Urinary bladder (tissue), 4 donors: ENCODE data around the gene TMEM62. TPM values are rescaled to one million over a fixed set of nuclear protein-coding genes. Genes with fewer than 3 reads are reported as not detected.

Experiments
- DNase-seq: peaks from one replicate; pipeline ENCODE4 v3.0.0-alpha.2; 2015; ENCODE audit errors: extremely low spot score
- H3K27ac ChIP-seq: one replicate; pipeline ENCODE4 v1.5.1; 2013; ENCODE audit warnings: low read depth, mild to moderate bottlenecking, moderate library complexity
- H3K36me3 ChIP-seq: one replicate; pipeline ENCODE4 v1.6.1; 2013; ENCODE audit warnings: mild to moderate bottlenecking, moderate library complexity; ENCODE audit not compliant: insufficient read depth
- H3K4me1 ChIP-seq: one replicate; pipeline ENCODE4 v1.6.1; 2013; ENCODE audit warnings: mild to moderate bottlenecking, moderate library complexity; ENCODE audit not compliant: insufficient read depth
- H3K4me3 ChIP-seq: one replicate; pipeline ENCODE4 v1.5.1; 2013; ENCODE audit warnings: low read depth, low read length
- WGBS: extraction: QIAGEN DNeasy Blood & Tissue Kit; methylation state at CpG from one replicate; pipeline ENCODE4 v1.1.7; 2013; 5-methylcytosine and 5-hydroxymethylcytosine counted together
- polyA plus RNA-seq: library from polyadenylated mRNA; stranded (reverse); fragments of 200-250 nt; gene quantifications from one replicate; pipeline ENCODE4 v1.2.3, GENCODE V29; 2013
- total RNA-seq: library from RNA; depleted of rRNA; stranded (reverse); fragments of >200 nt; gene quantifications from one replicate; pipeline ENCODE4 v1.2.3, GENCODE V29; 2014
- donor health status: healthy with polysubstance abuse.
- donor health status: healthy.

TMEM62 gene
- total RNA-seq (22.6 TPM), polyA plus RNA-seq (12.7 TPM)

- DNase-seq = no peak
- peaks cover 1% of the 10 kb centered on the region for H3K36me3 ChIP-seq
- no peaks in the 10 kb centered on the region for H3K4me1 ChIP-seq
- H3K4me3 ChIP-seq = peak within 1 kb of the TSS; percentile 90
- H3K27ac ChIP-seq = peak within 1 kb of the TSS; percentile 71
- WGBS = under 1% methylated on average over 66 of the region's 66 CpGs
Observed at GRCh38 chr15:43133430-43134156, at the start of gene TMEM62. TMEM62 (plus strand) TSS chr15:43133586; CDS start chr15:43133803, 217 bp downstream.

DNA sequence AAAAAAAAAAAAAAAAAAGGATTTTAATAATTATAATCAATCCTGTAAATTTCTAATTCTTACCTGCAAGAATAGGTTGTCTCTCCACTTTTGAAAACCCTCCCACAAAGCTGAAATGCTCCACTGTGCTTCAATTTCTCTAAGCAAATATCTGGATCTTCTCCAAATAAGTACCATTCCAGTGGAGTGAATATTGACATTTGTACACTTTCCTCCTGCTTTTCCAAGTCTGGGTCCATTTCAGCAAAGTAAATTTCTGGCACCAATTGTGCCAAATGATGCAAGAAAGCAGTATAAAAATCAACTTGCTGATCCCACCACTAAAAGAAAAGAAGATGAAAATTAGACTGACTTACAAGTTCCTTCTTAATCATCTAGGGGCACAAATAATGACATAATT is 47.5 kb upstream of the TMEM62 start:
- DNase-seq = no peak
- Histone ChIP-seq H3K4me1 (no peaks in the 10 kb centered on the region), H3K27ac (no peak overlapping the region), H3K4me3 (no peak overlapping the region), H3K36me3 (peaks cover 3% of the 10 kb centered on the region)

DNA sequence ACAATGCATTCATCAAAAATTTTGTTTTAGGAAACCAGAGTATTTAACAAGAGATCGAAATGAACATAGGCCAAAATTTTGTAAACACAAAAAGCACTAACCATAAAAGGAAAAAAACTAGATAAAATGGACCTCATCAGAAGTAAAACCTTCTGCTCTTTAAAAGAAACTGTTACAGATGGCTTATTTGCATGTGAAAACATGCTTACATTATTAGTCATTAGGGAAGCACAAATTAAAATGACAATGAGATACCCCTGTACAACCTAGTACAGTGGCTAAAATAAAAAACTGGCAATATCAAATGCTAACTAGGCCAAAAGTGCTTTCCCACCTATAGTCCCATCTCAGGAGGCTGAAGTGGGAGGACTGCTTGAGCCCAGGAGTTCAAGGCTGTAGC is 46.8 kb upstream of the TMEM62 start:
- 32% methylated on average over 1 of the region's 1 CpG for WGBS
- Histone ChIP-seq H3K4me1 (no peaks in the 10 kb centered on the region), H3K27ac (peak overlapping the region; percentile 64), H3K36me3 (peaks cover 3% of the 10 kb centered on the region), H3K4me3 (no peak overlapping the region)
- no peak for DNase-seq

DNA sequence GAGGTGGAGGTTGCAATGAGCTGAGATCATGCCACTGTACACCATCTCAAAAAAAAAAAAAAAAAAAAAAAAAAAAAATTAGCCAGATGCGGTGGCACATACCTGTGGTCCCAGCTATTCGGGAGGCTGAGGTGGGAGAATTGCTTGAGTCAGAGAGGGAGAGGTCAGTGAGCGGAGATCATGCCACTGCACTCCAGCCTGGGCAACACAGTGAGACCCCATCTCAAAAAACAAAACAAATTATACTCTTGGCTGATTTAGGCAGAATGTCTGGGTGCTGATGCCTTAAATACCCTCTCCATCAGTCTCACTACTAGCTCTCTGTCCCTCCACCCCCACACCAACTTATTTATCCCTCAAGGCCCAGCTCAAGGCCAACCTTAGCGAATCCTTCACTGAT is 41.5 kb upstream of the TMEM62 start:
- no peak overlapping the region for H3K27ac ChIP-seq
- 95% methylated on average over 4 of the region's 4 CpGs for WGBS

GRCh38 chr15:43093026-43093425 is 40.4 kb upstream of the TMEM62 start:
- no peak for DNase-seq
- no peak overlapping the region for H3K27ac ChIP-seq
- no peaks in the 10 kb centered on the region for H3K36me3 ChIP-seq
- 93% methylated on average over 1 of the region's 1 CpG for WGBS
- H3K4me3 ChIP-seq = no peak overlapping the region
- no peaks in the 10 kb centered on the region for H3K4me1 ChIP-seq

More for the DNA sequence above, 41.5 kb upstream of the TMEM62 start:
- H3K4me1 ChIP-seq = no peaks in the 10 kb centered on the region
- no peaks in the 10 kb centered on the region for H3K36me3 ChIP-seq
- H3K4me3 ChIP-seq = no peak overlapping the region
- no peak for DNase-seq

- 80% methylated on average over 1 of the region's 1 CpG for WGBS
- no peak overlapping the region for H3K27ac ChIP-seq
Observed at GRCh38 chr15:43094416-43095030, 38.9 kb upstream of the TMEM62 start.

GRCh38 chr15:43095243-43095642 is 38.1 kb upstream of the TMEM62 start:
- H3K4me1 ChIP-seq = no peaks in the 10 kb centered on the region
- DNase-seq = no peak
- no peak overlapping the region for H3K27ac ChIP-seq
- no peaks in the 10 kb centered on the region for H3K36me3 ChIP-seq
- no peak overlapping the region for H3K4me3 ChIP-seq
- 11% methylated on average over 1 of the region's 1 CpG for WGBS

More at GRCh38 chr15:43094416-43095030, 38.9 kb upstream of the TMEM62 start:
- no peaks in the 10 kb centered on the region for H3K36me3 ChIP-seq
- no peaks in the 10 kb centered on the region for H3K4me1 ChIP-seq
- no peak overlapping the region for H3K4me3 ChIP-seq
- no peak for DNase-seq

DNA sequence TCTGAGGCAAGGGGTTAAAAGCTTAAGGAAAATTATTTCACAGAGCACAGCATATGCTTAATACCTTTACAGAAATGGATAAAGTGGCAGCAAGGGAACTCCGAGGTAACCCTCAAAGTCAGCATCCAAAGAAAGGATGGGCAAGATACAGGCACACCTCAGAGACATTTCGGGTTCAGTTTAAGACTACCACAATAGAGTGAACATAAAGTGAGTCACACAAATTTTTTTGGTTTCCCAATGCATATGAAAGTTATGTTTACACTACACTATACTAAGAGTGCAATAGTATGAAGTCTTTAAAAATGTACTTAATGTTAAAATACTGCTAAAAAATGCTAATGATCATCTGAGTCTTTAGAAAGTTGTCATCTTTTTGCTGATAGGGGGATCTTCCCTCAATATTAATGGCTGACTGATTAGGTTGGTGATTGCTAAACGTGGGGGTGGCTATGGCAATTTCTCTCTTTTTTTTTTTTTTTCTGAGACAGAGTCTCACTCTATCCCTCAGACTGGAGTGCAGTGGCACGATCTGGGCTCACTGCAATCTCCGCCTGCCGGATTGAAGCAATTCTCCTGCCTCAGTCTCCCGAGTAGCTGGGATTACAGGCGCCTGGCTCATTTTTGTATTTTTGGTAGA is 37.6 kb upstream of the TMEM62 start:
- H3K36me3 ChIP-seq = no peaks in the 10 kb centered on the region
- no peaks in the 10 kb centered on the region for H3K4me1 ChIP-seq
- H3K27ac ChIP-seq = no peak overlapping the region
- no peak for DNase-seq
- H3K4me3 ChIP-seq = no peak overlapping the region
- WGBS = 87% methylated on average over 8 of the region's 8 CpGs

DNA sequence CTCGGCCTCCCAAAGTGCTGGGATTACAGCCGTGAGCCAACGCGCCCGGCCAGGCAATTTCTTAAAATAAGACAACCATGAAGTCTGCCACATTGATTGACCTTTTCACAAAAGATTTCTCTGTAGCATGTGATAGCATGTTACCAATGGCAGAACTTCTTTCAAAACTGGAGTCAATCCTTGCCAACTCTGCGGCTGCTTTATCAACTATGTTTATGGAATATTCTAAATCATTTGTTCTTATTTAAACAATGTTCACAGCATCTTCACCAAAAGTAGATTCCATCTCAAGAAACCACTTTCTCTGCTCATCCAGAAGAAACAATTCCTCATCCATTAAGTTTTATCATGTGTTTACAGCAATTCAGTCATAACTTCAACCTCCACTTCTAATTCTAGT is 37.0 kb upstream of the TMEM62 start:
- Histone ChIP-seq H3K27ac (no peak overlapping the region), H3K36me3 (no peaks in the 10 kb centered on the region), H3K4me3 (no peak overlapping the region), H3K4me1 (no peaks in the 10 kb centered on the region)
- no peak for DNase-seq
- WGBS = 62% methylated on average over 6 of the region's 6 CpGs

DNA sequence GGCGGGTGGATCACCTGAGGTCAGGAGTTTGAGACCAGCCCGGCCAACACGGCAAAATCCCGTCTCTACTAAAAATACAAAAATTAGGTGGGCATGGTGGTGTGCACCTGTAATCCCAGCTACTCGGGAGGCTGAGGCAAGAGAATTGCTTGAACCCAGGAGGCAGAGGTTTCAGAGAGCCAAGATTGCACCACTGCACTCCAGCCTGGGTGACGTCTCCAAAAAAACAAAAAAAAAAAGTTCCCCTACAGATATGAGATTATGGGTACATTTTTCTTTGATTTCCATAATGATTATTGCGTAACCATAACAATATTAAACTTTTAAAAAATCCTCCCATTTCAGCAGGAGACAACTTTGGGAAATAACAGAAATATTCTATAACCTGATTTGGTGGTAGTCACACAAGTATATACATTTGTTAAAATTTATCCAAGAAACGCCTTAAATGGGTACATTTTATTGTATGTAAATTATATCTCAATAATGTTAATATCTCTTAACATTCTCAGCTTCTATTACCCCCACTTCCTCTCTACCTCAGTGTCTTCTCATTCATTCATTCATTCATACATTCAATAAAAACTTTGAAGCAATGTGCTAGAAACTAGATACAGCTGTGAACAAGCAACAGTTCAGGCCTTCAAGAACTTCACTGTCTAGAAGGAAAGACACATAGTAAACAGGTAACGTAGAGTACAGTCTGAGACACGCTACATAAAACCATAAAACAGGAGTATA is 34.1 kb upstream of the TMEM62 start:
- Histone ChIP-seq H3K27ac (no peak overlapping the region), H3K4me3 (no peak overlapping the region), H3K36me3 (no peaks in the 10 kb centered on the region), H3K4me1 (no peaks in the 10 kb centered on the region)
- no peak for DNase-seq
- WGBS = 98% methylated on average over 10 of the region's 10 CpGs

DNA sequence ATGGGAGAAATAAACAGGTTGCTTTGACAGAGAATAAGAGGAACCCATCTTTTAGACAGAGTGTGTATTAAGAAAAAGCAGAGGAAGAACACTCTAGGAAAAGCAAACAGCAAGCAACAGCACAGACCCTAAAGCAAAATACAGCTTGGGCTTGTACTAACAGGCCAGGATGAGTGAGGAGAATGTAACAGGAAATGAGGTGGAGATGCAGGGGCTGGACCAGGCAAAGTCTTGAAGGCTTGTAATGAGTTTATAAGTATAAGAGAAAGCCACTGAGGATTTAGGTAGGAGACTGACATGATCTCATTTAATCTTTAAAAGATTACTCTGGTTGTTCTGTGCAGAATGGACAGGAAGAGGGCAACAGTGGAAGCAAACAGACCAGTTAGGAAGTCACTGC is 32.4 kb upstream of the TMEM62 start:
- no peak for DNase-seq
- Histone ChIP-seq H3K27ac (no peak overlapping the region), H3K4me3 (no peak overlapping the region), H3K36me3 (no peaks in the 10 kb centered on the region), H3K4me1 (no peaks in the 10 kb centered on the region)

DNA sequence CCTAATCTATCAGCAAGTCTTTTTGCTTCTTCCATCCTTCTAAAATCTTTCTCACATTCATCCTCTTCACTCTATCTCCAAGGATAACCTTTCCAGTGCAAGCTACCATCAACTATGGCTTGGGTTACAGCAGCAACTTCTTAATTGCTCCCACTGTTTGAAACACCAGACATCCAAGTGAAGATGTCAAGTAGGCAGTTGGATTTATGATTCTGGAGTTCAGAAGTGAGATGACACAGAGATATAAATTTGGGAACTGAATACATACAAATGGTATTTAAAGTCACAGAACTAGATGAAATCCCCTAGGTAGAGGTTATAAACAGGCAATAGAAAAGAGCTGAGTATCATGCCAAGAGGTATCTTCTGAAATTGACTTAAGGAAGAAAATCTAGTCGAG is 31.2 kb upstream of the TMEM62 start:
- Histone ChIP-seq H3K27ac (no peak overlapping the region), H3K4me1 (no peaks in the 10 kb centered on the region), H3K36me3 (no peaks in the 10 kb centered on the region), H3K4me3 (no peak overlapping the region)
- 89% methylated on average over 1 of the region's 1 CpG for WGBS
- no peak for DNase-seq

- H3K4me3 ChIP-seq = no peak overlapping the region
- H3K27ac ChIP-seq = no peak overlapping the region
- H3K4me1 ChIP-seq = no peaks in the 10 kb centered on the region
- H3K36me3 ChIP-seq = no peaks in the 10 kb centered on the region
- no peak for DNase-seq
- 49% methylated on average over 1 of the region's 1 CpG for WGBS
Observed at GRCh38 chr15:43103907-43104306, 29.5 kb upstream of the TMEM62 start.
